Measurements from ENCODE around the gene TRIO.

TRIO gene

DNA sequence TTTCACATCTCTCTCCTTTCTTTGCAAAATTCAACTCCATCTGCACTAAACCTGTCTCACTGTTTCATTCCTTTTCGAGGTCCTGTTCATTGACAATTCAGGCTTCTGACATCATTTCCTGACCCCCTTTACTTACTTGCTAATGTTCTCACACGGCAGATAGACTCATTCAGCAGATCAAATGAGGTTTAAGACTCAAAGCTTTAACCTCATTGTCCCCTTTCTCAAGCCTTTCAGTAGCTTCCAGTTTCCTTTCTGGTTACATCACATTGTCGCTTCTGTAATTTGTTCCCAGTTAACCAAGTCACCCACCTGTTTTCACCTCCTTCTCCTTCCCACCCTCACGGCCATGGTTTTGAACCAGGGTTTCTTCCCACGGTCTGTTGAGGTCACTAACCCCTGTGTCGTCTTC lies 295.1 kb downstream of the TRIO start:
- no peak for DNase-seq (ENCODE audit: low read depth)

DNA sequence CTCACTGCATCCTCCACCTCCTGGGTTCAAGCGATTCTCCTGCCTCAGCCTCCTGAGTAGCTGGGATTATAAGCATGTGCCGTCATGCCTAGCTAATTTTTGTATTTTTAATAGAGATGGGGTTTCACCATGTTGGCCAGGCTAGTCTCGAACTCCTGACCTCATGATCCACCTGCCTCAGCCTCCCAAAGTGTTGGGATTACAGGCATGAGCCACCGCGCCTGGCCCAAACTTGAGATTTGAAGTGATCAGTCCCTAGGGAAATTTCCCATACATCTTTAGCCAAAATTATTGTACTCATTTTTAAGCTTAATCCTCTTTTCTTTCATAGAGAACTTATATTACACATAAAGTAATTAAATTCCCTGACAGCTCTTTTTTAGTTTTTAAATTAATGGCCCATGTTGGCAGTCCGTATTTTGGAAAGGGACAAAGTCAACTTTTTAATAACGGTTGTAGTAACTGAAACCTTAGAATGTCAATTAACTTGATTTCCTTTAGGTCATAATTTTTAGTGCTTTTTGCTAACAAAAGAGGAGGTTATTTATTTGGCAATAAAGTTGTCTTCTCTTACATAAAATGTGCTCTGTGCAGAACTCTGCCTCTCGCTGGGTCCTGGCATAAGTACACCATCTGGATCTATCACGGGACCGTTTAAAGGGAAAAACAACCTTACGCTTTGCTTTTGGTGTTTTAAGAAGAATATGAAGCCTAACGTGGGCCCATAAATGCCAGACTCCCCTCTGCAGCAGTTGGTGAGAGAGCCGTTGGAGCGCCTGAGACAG lies 296.1 kb downstream of the TRIO start:
- no peak for DNase-seq (ENCODE audit: low read depth)

DNA sequence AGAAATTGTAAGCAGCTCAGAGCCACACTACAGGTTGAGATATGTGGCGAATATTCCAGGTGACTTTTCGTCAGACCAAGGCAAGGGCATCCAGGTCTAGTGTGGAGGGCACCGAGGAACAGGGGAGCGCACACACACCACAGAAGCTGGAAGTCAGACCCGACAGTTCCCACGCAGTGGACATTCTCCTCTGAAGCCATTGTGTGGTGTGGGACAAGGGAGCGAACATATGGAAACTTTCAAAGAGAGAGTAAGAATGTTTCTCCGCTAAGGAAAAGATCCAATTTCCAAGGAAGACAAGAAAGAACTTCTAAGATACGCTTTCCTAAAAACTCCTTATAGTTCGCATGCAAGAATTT lies 297.1 kb downstream of the TRIO start:
- DNase-seq (ENCODE audit: low read depth): no peak

DNA sequence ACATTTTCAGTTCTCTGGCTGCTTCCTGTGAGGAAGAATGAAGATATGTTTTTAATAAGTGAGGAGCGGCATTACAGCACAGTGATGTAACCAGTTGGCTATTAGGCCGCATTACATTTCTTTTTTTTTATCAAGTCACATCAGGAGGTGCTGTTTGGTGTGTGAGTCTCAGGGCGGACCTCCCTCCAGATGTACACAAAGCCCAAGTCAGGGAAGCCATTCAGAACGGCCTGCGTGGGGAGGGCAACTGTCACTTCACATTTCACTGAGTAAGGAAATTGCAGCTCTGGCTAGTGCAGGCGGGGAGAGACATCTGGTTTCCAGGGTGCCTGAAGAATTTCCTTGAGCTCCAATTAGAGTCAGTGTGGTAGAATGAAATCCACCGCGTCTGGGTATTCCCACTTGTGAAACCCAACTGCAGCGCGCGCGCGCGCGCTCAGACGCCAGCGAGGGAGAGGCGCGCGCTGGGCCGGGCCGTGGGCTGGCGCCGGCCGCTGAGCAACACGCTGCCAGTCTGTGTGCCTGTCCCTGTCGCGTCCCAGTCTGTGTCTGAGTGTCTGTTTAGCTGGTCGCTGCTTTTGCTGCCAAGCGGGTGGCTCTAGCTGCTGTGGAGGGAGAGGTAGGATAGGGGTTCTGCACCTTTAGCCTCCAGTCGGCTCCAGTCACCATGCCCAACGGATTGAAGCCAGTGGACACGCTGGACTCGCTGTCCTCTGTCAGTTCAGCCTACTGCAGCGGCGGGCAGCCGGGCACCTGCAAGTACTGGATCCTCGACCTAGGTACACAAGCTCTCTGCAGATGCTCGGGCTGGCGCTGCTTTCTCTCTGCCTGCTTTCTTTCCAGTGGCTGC lies 297.7 kb downstream of the TRIO start:
- peak; percentile 94 for DNase-seq (ENCODE audit: low read depth)

DNA sequence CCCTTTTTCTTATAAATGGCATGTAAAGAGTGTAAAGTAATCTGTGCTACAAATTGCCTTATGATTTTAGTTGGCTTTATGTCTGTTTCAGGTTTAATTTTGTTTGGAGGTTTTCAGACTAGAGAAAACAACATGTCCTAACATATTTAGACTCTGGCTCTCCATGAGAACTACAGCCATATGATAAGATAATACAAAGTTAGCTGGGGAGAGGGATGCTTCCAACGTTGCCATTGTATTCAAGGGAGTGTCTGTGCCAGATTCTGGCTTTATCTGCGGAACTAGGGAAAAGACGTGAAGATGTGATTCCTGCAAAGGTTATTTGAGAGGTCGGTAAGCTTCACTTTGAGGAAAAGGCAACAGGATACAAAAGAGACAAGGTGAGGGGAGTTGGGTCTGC lies 298.5 kb downstream of the TRIO start:
- DNase-seq (ENCODE audit: low read depth): no peak

DNA sequence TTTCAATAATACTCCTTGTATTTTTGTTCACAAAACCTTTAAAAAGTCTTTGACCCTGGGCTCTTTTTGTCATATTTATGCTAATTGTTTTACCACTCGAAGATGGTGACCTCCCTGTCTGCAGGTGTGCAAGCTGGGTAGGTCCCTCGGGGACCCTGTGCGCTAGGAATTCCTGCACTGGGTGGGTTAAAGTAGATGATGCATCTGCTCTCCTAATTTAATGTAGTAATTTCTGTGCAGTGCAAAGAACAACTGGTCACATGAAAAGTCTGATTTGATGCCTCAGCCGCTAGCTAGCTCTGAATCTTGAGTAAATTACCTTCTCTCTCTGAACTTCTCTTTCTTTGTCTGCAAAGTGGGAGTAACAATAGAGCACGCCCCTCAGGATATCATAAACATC lies 299.4 kb downstream of the TRIO start:
- DNase-seq (ENCODE audit: low read depth): no peak

DNA sequence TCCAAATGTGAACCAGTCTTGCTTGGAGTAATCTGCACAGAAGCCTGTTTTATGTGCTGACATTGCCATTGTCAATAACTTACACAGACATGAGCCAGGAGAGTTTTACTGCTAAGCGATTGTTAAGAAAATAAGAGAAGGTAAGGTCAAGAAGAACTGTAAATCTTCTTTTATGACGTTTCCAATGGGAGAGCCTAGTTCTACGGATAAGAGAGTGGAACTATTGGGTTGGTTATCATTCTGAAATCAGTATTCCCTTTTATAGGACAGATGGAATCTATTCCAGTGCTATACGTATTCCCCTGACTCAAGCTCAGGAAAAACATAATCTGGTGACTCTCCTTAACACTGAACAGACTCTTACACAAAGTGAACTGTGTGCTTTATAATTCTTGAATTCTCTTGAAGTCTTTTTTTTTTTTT lies 300.5 kb downstream of the TRIO start:
- DNase-seq (ENCODE audit: low read depth): no peak

DNA sequence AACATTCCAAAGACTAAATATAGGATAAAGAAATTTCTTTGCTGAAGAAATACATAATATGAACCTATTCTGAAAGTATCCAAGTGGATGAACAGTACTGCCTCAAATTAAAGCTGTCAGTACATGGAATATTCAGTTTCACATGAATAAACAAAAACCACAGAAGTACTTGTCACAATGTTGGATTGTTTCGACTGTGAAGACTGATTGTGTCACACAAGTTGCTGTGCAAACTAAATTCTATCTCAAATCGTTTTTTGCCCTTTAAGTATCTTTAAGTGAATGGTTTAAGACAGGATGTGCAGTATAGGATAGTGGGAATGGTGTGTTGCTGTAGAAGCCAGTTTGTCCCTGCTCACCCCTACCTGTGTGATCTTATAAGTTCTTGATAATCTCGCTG lies 301.0 kb downstream of the TRIO start:
- no peak for DNase-seq (ENCODE audit: low read depth)

DNA sequence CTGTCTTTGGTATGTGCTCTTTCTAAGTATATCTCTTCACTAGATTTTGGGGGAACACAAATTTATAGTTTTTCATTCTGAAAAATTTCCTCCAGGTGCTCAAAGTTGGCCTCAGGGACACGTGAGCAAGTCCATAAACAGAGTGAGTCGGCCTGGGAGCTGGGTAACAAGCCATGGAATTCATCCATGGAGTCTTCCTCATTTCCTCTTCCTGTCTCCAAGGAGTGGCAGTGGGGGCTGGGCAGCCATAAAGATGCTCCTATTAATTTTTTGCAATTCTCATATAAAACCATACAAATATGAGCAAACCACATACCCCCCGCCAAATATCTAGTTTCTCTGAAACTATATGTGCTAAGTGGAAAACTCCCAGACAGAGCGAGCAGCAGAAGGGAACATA lies 301.9 kb downstream of the TRIO start:
- DNase-seq (ENCODE audit: low read depth): peak; percentile 61

DNA sequence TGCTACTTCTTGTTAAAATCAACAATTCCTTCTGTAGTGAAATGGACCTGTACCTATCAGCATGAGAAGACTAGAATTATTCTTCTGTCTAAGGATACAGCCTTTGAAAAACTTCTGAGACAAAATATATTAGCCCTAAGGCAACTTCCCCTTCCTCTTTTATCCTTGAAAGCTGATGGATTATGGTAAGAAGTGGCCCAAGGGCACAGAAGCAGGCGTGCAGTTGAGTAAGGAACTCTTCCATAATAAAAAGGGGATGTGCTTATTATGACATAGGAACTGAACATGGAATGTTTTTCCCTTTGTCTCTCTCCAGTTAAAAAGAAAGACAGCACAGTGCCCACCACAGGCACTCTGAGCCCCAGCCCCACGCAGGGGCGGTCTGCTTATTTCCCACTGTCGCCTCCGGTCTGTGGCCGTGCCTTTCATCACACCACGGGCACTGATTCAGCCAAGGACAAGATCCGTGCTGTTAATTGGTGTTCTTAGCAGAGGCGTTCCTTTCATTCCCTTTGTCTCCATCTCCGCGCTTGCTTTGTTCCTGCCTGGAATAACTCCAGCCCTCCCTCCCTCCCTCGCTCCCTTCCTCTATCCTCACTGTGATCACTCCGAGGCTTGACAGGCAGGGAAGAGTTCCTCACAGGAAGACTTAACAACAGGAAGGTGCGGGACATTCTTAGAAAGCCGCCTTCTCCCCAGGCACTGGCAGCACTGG lies 302.6 kb downstream of the TRIO start:
- DNase-seq (ENCODE audit: low read depth): no peak

DNA sequence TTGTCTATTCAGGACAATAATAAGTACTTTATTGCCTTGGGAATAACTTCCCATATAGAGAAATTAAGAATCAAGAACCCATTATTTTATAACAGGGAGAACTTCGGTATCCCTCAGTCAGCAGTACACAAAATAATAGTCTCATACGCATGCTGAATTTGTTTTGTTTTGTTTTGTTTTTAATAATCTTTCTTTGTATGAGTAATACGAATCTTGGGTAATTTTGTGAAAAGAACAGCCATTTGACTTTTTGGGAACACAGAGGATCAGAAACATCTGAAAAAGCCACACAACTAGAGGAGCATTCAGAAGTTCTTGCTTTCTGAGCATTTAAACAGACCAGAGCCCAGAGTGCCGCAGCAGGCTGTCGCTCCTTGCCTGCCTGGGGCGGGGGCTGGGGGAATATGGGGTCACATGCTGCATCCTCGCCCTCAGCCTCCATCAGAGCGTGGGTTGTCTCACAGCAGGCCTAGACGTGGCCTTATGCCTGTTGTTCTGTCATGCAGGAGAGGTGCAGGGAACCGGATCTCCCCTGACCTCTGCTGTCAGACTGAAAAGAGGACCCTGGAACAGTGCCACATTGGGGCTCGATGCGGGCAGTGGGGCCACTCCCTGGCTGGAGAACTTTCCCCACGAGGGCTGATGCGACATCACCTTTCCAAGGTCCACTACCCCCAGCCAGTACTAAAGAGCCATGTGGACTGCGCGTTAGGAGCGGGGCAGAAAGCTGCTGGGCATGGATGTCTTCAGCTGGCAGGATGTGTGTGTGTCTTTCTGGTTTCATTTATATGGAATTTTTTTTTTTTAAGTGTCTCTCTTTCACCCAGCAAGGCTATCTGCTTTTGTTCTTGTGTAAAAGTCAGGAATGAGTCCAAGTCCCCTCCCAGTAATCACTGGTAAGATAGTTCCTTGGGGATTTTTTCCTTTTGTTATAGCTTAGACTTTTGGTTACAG lies 305.1 kb downstream of the TRIO start:
- DNase-seq (ENCODE audit: low read depth): no peak

DNA sequence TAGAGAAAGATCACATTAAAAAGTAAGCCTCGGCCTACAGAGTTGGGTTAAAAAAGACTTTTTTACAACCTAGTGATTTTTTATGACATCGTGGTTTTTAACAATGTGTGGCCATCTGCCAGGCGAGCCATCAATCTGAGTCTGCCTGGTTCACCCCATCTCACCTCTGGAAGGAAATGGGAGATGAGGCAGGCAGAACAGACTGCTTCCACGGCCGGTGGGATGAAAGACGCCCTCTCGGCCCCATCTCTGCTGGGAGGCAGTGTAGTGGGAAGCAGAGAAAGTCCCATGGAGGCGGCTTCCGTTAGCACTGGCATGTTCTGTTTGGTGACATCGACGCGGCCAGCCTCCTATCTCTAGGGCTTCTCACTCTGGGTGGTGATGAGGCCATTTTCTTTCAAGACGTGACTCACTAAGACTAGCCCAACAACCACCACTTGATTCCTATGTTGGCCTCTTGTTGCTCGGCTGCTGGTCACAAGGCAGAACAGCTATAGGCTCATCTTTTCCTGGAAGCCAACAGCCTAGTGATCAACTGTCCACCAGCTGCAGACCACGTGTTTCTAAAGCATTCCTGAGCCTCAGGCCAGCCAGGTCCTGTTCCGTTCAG lies 306.0 kb downstream of the TRIO start:
- peak; percentile 97 for DNase-seq (ENCODE audit: low read depth)

DNA sequence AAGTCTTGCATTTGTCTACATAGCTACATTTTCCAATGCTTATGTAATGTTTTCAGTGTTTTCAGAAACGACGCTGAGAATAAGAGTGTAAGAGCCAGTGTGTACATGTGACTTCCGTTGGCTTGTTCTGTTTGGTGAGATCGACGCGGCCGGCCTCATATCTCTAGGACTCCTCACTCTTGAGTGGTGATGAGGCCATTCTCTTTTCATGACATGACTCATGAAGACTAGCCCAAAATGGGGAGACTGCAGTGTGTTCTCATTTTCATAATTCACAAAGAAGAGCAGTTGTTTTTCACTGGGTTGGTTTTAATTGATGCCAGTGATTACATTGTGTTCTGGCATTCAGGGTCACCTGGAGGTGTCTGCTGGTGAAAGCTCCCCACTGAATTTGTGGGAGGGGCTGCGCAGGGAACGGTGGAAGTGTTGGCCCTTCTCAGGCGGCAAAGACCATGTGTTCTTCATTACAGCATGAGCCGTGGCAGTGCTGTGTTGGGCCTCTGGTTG lies 306.9 kb downstream of the TRIO start:
- DNase-seq (ENCODE audit: low read depth): peak; percentile 92

DNA sequence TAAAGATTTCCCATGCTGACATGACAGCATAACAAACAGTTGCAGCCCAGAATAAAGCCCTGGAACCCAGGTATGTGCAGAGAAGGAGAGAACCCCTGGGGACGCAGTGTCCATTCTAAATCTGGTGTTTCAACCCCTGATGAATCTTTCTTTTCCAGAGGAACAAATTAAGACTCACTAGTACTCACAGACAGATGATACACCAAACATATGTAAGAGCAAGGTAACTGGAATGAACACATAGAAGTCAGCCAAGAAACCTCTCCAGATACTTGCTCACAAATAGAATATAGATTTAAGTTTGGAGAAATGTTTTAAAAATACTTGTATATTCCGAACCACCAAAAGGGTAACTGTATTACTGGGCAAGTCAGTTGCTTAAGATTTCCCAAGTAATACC lies 307.6 kb downstream of the TRIO start:
- no peak for DNase-seq (ENCODE audit: low read depth)

DNA sequence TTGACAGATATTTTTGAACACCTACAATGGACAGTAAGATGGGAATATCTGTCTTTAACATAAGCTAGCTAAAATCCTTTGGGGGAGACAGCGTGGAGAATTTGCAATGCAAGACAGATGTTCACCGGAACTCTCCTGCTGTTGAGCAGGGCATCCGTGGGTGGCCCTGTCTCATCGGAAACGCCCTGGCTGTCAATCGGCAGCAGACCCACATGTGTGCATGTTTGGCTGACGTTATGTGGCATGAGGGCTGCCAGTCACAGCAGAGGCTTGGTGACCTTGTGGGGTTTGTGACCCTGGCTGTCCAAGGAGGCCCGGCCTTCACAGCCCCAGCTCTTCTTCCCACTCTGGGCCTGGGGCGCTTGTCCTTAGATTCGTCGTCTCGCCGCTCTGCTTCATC lies 308.7 kb downstream of the TRIO start:
- DNase-seq (ENCODE audit: low read depth): no peak

DNA sequence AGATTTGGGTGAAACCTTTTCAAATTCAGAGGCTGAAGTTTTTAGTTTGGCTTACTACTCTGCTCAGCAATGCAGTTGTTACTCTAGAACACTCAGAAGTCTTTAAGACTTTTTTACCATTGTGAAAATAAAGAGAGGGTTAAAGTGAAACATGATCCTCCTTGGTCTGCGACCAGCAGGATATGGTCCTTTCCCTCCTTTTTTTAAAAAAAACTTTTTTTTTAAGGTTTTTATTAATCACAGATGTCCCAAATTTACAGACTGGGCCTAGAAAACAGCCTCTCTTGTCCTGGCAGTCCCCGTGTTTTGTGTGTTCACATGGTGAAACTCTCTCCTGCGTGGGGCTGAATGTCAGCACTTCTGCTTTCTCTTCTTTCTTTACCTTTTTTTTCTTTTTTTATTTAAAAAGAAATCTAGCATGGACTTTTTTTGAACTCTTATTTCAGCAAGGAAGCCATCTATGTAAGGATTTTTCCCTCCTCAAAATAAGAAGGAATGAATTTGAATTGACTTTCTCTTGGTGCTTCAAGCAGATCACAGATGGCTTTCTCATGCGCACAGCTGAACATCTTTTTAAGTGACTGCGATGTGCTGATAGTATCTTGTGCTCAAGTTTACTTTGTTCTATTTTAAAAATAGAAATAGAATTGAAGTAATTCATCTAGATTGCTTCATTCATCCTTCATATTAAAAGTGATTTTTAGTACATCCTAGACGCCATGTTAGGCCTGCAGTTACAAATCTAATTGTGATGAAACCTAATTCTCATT lies 309.7 kb downstream of the TRIO start:
- DNase-seq (ENCODE audit: low read depth): no peak

DNA sequence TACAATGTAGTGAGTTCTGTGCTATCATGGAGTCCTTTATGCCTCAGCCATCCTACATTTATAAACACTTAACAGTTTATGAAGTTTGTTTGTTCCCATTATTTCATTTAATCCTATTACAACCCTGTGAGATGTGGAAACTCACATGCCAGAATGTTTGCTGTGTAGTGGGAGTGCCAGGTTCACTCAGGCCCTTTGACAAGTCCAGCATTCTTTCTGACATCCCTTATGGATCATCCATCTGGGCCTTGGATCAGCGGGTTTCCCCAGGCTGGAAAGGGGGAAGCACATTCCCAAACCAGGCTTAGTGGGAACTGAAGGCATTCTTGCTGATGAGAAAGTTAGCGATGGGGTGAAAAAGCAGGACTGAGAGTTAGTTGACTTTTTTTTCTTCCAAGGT lies 310.3 kb downstream of the TRIO start:
- DNase-seq (ENCODE audit: low read depth): no peak

DNA sequence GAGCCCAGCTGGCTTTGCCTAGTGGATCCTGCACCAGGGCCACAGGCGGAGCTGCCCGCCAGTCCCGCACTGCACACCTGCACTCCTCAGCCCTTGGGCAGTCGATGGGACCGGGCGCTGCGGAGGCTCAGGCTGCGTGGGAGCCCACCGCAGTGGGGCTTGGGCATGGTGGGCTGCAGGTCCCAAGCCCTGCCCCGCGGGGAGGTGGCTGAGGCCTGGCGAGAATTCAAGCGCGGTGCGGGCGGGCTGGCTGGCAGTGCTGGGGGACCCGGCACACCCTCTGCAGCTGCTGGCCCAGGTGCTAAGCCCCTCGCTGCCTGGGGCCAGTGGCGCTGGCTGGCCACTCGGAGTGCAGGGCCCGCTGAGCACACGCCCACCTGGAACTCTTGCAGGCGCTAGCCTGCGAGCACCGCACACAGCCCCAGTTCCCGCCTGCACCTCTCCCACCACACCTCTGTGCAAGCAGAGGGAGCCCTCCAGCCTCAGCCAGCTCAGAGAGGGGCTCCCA lies 312.7 kb downstream of the TRIO start:
- no peak for DNase-seq (ENCODE audit: low read depth)

DNA sequence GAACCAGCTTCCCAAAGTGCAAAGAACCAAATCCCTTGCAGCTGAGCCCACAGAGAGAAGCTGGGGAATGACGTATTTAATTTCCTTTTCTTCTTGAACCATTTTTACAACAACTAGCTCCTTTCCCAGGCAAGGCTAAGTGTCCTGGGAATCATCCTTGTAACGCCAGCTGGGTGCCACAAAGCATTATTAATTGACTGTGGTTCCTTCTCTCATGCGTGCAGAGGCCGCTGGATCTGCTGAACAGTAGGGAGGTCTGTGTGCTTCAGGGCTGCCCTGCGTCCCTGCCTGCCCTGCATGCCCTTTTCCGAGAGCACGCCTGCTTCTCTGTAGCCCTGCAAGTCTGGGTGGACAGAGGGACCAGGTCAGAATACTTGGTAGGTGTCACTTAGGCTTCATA lies 314.3 kb downstream of the TRIO start:
- DNase-seq (ENCODE audit: low read depth): no peak

DNA sequence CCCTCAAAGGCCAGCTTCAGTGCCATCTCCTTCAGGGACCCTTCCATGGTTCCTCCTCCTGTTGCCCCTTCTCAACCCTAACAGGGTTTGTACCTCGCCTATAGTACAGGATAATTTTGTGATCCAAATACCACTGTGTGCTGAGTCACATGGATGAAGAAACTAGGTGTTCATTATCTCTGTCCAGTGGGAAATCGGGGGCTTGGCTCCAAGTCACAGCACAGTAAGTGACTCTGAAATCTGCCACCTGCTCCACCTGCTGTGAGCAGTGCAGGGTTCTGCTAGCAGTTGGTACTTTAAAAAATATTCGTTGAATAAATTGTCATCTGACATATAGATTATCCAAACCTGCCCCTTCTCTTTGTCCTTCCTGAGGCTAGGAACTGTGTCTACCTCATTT lies 315.3 kb downstream of the TRIO start:
- DNase-seq (ENCODE audit: low read depth): no peak

Data from HS-5 (cell line).